Left renal cortex interstitium (tissue), 4 donors: ENCODE measurements around the gene DMBX1. TPM values are rescaled to one million over a fixed set of nuclear protein-coding genes. Genes with fewer than 3 reads are reported as not detected.
A peak's percentile ranks its signal among the peaks of the same experiment; 100 is the strongest.

ENCODE experiments used
- DNase-seq, 4 donors: peaks; one replicate each; pipeline ENCODE4 v3.0.0-alpha.2; 2013; ENCODE audit warnings: low read depth in 4 of 4, low spot score in 2 of 4, missing footprints in 1 of 4
- polyA plus RNA-seq, 4 donors: library from polyadenylated mRNA; unstranded; fragments of 120-200 nt; gene quantifications; one replicate each; pipeline ENCODE4 v1.2.1, GENCODE V29; 2013; ENCODE audit not compliant: insufficient read length in 4 of 4

The DMBX1 gene
- polyA plus RNA-seq: under 1 TPM in 1 of 4 donors, not detected in 3; 0.09 TPM

- DNase-seq: peak in 1 of 4 donors; percentile 13
Measured at GRCh38 chr1:46489638-46490405, at the start of gene DMBX1. Gene DMBX1 (plus strand): TSS chr1:46489836. CDS start chr1:46507011, 17,175 bp downstream.

GRCh38 chr1:46440478-46440877 lies 49.2 kb upstream of the DMBX1 start:
- DNase-seq: no peak

- DNase-seq: peak in 1 of 4 donors; percentile 53
Measured at GRCh38 chr1:46442317-46443161, 47.1 kb upstream of the DMBX1 start.

GRCh38 chr1:46444466-46444865 lies 45.2 kb upstream of the DMBX1 start:
- DNase-seq: no peak

GRCh38 chr1:46445773-46446256 lies 43.8 kb upstream of the DMBX1 start:
- no peak for DNase-seq

- DNase-seq: peak in 1 of 4 donors; percentile 69
Measured at GRCh38 chr1:46446646-46447498, 42.8 kb upstream of the DMBX1 start.

GRCh38 chr1:46447499-46448108 lies 42.0 kb upstream of the DMBX1 start:
- DNase-seq: no peak

- no peak for DNase-seq
Measured at GRCh38 chr1:46448109-46448911, 41.3 kb upstream of the DMBX1 start.

- no peak for DNase-seq
Measured at GRCh38 chr1:46449223-46450159, 40.1 kb upstream of the DMBX1 start.

- no peak for DNase-seq
Measured at GRCh38 chr1:46450160-46450517, 39.5 kb upstream of the DMBX1 start.

GRCh38 chr1:46451948-46452930 lies 37.4 kb upstream of the DMBX1 start:
- no peak for DNase-seq

- no peak for DNase-seq
Measured at GRCh38 chr1:46452931-46453325, 36.7 kb upstream of the DMBX1 start.

GRCh38 chr1:46453449-46453848 lies 36.2 kb upstream of the DMBX1 start:
- DNase-seq: no peak

GRCh38 chr1:46455951-46456350 lies 33.7 kb upstream of the DMBX1 start:
- DNase-seq: no peak

- DNase-seq: no peak
Measured at GRCh38 chr1:46456411-46456963, 33.1 kb upstream of the DMBX1 start.

GRCh38 chr1:46457178-46457577 lies 32.5 kb upstream of the DMBX1 start:
- no peak for DNase-seq

GRCh38 chr1:46458190-46458589 lies 31.4 kb upstream of the DMBX1 start:
- no peak for DNase-seq
